ENCODE measurements around the gene TTBK1.

Gene TTBK1

DNA sequence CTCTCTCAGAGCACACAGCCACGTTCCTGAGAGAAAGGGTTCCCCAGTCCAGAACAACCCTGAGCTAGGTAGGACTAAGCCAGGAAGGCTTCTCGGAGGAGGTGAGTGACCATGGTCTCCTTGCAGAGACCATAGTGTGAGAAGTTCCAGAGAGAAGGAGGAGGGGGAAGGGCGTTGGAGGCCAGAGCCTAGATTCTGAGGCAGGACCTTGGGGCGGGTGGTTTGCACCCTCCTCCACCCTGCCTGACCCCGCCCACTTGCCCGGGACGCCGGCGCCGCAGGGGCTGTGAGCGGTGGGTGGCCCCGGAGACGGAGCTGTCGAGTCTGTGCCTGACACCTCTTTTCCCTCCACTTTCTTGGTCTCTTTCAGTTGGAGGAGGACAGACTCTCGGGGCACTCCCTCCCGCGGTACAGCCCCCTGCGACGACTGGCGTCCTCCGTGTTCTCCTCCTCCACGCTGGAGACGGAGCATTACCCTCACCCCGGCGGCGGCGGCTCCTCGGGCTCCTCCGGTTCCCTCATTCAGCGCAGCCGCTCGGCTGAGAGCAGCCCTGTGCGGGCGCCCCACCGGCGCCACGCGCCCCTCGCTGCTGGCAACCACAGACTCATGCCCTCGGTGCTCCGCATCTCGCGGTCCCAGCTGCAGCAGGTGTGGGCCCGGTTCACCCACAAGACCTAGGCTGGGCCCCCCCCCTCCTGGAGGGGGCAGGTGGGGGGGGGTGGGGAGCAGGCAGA lies 26.2 kb downstream of the TTBK1 start:
- peaks cover 51% of the 10 kb centered on the region for H3K27me3 ChIP-seq (ENCODE audit: insufficient read depth, poor library complexity, severe bottlenecking)
- DNase-seq (ENCODE audit: low read depth in 1 of 2, low spot score in 1 of 2), result no peak
- no peak overlapping the region for H3K27ac ChIP-seq (replicated peaks)
- TF ChIP-seq GABPA (IDR thresholded peaks at IDR 0.05; ENCODE audit: low read depth), result no peak
- TF ChIP-seq SPI1 (IDR thresholded peaks at IDR 0.05; ENCODE audit: borderline replicate concordance, low read depth), result no peak
- no peak for TF ChIP-seq POLR2AphosphoS5 (IDR thresholded peaks at IDR 0.05; ENCODE audit: low read depth)
- TF ChIP-seq REST (IDR thresholded peaks at IDR 0.05; ENCODE audit: insufficient replicate concordance, low read depth), result no peak
- H3K4me3 ChIP-seq (replicated peaks; ENCODE audit: insufficient read depth, low read length), result peak overlapping the region; percentile 19

DNA sequence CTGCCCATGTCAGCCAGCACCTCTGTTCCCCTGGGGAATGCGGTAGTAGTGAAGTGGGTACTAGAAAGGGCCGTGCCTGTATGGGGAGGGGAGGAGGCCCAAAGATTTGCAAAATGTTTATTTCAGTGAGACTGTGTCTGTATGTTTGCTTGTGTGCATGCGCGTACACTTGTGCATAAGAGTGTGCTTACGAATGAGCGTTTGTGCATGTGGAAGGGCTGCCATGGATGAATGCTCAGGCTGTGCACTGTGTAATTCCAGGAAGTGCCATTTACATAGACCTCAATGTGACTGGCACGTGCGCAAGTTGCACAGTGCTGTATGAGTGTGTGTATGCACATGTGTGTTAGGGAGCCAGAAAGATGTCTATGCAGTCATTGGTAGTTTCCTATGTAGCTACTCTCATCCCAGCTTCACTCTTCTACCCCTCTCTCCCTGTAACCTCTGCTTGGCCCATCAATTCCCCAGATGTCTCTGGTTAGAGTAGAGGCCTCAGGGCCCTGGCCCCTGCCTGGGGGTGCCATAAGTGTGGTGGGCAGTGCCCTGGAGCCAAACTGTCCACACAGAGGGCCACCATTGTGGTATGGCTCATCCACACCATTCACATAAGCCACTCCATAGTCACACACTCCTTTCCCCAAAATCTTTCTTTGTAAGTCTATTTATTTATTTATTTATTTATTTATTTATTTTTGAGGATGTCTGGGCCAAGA lies 28.0 kb downstream of the TTBK1 start:
- no peak overlapping the region for H3K4me3 ChIP-seq (replicated peaks; ENCODE audit: insufficient read depth, low read length)
- TF ChIP-seq, protein P1, sequence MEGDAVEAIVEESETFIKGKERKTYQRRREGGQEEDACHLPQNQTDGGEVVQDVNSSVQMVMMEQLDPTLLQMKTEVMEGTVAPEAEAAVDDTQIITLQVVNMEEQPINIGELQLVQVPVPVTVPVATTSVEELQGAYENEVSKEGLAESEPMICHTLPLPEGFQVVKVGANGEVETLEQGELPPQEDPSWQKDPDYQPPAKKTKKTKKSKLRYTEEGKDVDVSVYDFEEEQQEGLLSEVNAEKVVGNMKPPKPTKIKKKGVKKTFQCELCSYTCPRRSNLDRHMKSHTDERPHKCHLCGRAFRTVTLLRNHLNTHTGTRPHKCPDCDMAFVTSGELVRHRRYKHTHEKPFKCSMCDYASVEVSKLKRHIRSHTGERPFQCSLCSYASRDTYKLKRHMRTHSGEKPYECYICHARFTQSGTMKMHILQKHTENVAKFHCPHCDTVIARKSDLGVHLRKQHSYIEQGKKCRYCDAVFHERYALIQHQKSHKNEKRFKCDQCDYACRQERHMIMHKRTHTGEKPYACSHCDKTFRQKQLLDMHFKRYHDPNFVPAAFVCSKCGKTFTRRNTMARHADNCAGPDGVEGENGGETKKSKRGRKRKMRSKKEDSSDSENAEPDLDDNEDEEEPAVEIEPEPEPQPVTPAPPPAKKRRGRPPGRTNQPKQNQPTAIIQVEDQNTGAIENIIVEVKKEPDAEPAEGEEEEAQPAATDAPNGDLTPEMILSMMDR (IDR thresholded peaks at IDR 0.05; ENCODE audit: insufficient read depth, low read length), result no peak
- TF ChIP-seq REST (IDR thresholded peaks at IDR 0.05; ENCODE audit: insufficient replicate concordance, low read depth) (no peak), GABPA (IDR thresholded peaks at IDR 0.05; ENCODE audit: low read depth) (no peak), POLR2AphosphoS5 (IDR thresholded peaks at IDR 0.05; ENCODE audit: low read depth) (no peak), SPI1 (IDR thresholded peaks at IDR 0.05; ENCODE audit: borderline replicate concordance, low read depth) (no peak)

GRCh38 chr6:43271944-43272343 lies 28.7 kb downstream of the TTBK1 start:
- no peak overlapping the region for H3K4me3 ChIP-seq (replicated peaks; ENCODE audit: insufficient read depth, low read length)
- DNase-seq (ENCODE audit: low read depth in 1 of 2, low spot score in 1 of 2), result no peak

More for the DNA sequence above, 28.0 kb downstream of the TTBK1 start:
- no peak overlapping the region for H3K27ac ChIP-seq (replicated peaks)
- DNase-seq (ENCODE audit: low read depth in 1 of 2, low spot score in 1 of 2), result no peak
- peaks cover 67% of the 10 kb centered on the region for H3K27me3 ChIP-seq (ENCODE audit: insufficient read depth, poor library complexity, severe bottlenecking)

More at GRCh38 chr6:43271944-43272343, 28.7 kb downstream of the TTBK1 start:
- peaks cover 74% of the 10 kb centered on the region for H3K27me3 ChIP-seq (ENCODE audit: insufficient read depth, poor library complexity, severe bottlenecking)
- TF ChIP-seq POLR2AphosphoS5 (IDR thresholded peaks at IDR 0.05; ENCODE audit: low read depth) (no peak), REST (IDR thresholded peaks at IDR 0.05; ENCODE audit: insufficient replicate concordance, low read depth) (no peak), SPI1 (IDR thresholded peaks at IDR 0.05; ENCODE audit: borderline replicate concordance, low read depth) (no peak), GABPA (IDR thresholded peaks at IDR 0.05; ENCODE audit: low read depth) (no peak)
- TF ChIP-seq, protein P1 (IDR thresholded peaks at IDR 0.05; ENCODE audit: insufficient read depth, low read length), result no peak
- H3K27ac ChIP-seq (replicated peaks), result no peak overlapping the region
